ENCODE data around the gene EPB41L2.

DNA sequence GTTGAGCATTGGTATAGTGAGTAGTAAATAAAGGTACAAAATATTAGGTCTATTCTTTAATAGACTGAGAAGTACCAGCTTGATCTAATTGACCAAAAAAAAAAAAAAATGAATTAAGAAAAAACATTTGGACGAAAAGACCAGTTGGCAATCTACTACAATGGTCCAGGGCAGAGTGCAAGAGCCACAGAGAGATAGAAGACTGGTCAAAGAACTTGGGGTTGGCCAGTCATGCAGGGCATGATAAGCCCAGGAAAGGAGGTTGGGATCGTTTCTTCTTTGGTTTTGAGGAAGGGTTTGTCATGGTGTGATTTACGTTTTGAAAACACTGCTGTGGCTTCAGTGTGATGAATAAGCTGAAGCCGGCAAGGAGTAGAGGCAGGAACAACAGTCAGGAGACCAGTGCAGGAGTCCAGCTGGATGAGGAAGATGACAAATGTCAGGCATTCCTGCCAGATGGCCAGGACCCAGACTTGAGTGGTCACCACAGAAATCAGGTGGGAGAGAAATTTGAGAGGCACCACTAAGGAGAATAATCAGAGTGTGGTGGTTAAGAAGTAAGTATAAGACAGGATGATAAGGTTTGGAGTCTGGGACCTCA, 221.8 kb downstream of the EPB41L2 start:
- TF ChIP-seq CTCF (IDR thresholded peaks at IDR 0.05) (no peak), POLR2A (IDR thresholded peaks at IDR 0.05) (no peak)

All from Peyer's patch (tissue), 4 donors.